Activated T-helper 1 cell treated with anti-CD3 and anti-CD28 coated beads, Interleukin-12 subunit alpha, Interleukin-12 subunit beta, Interleukin-2, Interleukin-4 antibody, amounts not matched to agents 30 ng/mL and 10 ng/mL and 1 ng/mL, durations not matched to agents 14 hours and 24 hours and 36 hours (primary cell): Measurements from ENCODE around the gene SMIM45.
A peak's percentile ranks its signal among the peaks of the same experiment; 100 is the strongest.

Source experiments
- DNase-seq: peaks from one replicate; pipeline ENCODE4 v3.0.0; 2021; ENCODE audit warnings: low spot score
- H3K27ac Mint-ChIP-seq: one replicate; pipeline ENCODE4 v1.8.0; 2021; ENCODE audit warnings: mild to moderate bottlenecking, mixed read lengths
- H3K27me3 Mint-ChIP-seq: one replicate; pipeline ENCODE4 v1.8.0; 2022; ENCODE audit warnings: mild to moderate bottlenecking, moderate library complexity, mixed read lengths; ENCODE audit not compliant: insufficient read depth
- H3K36me3 Mint-ChIP-seq: one replicate; pipeline ENCODE4 v1.8.0; 2021; ENCODE audit warnings: low read depth, mixed read lengths
- H3K4me1 Mint-ChIP-seq: one replicate; pipeline ENCODE4 v1.8.0; 2021; ENCODE audit warnings: low read depth, mixed read lengths
- H3K4me3 Mint-ChIP-seq: one replicate; pipeline ENCODE4 v1.8.0; 2021; ENCODE audit warnings: mild to moderate bottlenecking, moderate library complexity, mixed read lengths
- H3K9me3 Mint-ChIP-seq: one replicate; pipeline ENCODE4 v1.8.0; 2021; ENCODE audit warnings: mixed read lengths
- intact Hi-C: fragments of 100-400 bp; cut with micrococcal nuclease; formaldehyde crosslinking; loops from one replicate; pipeline ENCODE4 v1.15.1; 2024

Gene SMIM45

DNA sequence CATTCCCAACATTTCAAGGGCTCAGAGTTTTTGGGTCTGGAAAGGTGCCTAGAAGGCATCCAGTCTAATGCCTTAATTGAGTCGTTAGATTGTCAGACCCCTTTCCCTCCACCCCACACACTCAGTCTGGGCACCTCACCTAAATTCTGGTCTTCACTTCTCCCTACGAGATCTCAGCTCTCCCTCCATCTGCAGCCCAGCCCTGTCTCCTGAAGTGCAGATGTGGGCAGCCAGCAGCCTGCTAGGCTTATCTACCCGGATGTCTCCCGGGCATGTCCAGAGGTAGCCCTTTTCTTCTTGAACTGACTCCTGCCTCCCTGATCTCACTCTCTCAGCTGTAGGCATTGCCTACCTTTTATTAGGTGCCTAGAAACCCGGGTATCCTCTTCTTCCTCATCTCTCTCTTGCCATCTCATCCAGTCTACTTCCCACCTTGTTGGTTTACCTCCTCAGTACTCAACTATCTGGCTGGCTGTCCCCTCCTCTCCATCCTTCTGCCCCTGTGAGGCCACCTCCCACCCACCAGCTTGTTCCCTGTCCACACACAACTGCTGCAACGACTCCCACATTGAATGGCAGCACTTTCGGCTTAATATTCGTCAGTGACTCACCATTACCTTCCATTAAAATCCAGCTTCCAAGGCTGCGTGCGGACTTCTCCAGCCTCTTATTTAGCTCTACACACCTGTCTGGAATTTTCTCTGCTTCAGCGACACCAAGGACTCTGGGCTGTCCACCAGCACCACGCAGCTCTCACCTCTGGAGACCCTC is 23.5 kb downstream of the SMIM45 start:
- peaks cover 21% of the 10 kb centered on the region for H3K4me1 Mint-ChIP-seq
- intact Hi-C loops: loop anchor here (1.0 to 2.0 kb wide), 3 partner anchors 23 to 103 kb away; partner anchors contain the start of genes NAGA, SMDT1 and WBP2NL
- peaks cover 32% of the 10 kb centered on the region for H3K27me3 Mint-ChIP-seq
- peak overlapping the region; percentile 8 for H3K27ac Mint-ChIP-seq
- H3K4me3 Mint-ChIP-seq: peak overlapping the region; percentile 70
- H3K9me3 Mint-ChIP-seq: no peaks in the 10 kb centered on the region
- H3K36me3 Mint-ChIP-seq: no peaks in the 10 kb centered on the region
- no peak for DNase-seq

- peaks cover 32% of the 10 kb centered on the region for H3K27me3 Mint-ChIP-seq
- intact Hi-C loops: loop anchor here (2.0 kb wide), 2 partner anchors 95 to 103 kb away; partner anchors contain the start of genes NAGA and SMDT1
These were observed 24.3 kb downstream of the SMIM45 start for GRCh38 chr22:41976070-41976901.

DNA sequence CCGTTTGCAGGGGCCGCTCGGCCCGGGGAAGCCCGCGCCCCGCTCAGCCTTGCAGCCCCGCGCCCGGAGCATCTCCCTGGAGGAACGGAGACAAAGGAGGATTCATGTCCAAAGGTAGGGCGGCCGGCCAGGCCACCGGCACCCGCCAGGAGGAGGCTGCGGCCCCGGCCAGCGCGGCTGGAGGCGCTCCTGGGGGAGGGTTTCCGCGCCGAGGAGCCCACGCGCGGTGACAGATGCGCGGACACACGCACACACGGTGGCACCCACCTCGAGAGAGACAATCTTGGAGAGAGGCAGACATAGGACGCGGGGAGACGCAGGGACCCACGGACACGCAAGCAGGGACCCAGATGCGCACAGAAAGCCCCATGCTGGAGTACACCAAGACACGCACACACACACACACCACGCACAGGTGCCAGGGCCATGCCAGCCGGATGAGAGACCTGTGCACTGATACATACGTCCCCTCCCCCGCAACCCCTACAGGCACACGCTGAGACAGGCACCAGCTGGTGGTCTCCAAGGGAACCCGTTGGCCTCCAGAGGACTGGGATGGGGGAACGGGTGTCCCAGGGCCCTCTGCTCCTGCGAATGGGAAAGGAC is 25.1 kb downstream of the SMIM45 start:
- Mint-ChIP-seq H3K27ac (no peak overlapping the region), H3K36me3 (no peaks in the 10 kb centered on the region), H3K9me3 (no peaks in the 10 kb centered on the region), H3K27me3 (peaks cover 32% of the 10 kb centered on the region), H3K4me3 (peak overlapping the region; percentile 54), H3K4me1 (peaks cover 21% of the 10 kb centered on the region)
- intact Hi-C loops: loop anchor here (2.0 kb wide), 2 partner anchors 94 to 102 kb away; partner anchors contain the start of genes NAGA and SMDT1
- DNase-seq: no peak

More at GRCh38 chr22:41976070-41976901, 24.3 kb downstream of the SMIM45 start:
- no peaks in the 10 kb centered on the region for H3K9me3 Mint-ChIP-seq
- peak overlapping the region; percentile 3 for H3K27ac Mint-ChIP-seq
- peak; percentile 62 for DNase-seq
- H3K4me1 Mint-ChIP-seq: peaks cover 21% of the 10 kb centered on the region
- no peaks in the 10 kb centered on the region for H3K36me3 Mint-ChIP-seq
- peak overlapping the region; percentile 70 for H3K4me3 Mint-ChIP-seq

GRCh38 chr22:41978732-41979131 is 26.8 kb downstream of the SMIM45 start:
- Mint-ChIP-seq H3K36me3 (peaks cover 2% of the 10 kb centered on the region), H3K4me1 (peaks cover 21% of the 10 kb centered on the region), H3K9me3 (no peaks in the 10 kb centered on the region), H3K4me3 (no peak overlapping the region), H3K27me3 (peaks cover 27% of the 10 kb centered on the region), H3K27ac (no peak overlapping the region)
- DNase-seq: no peak
- intact Hi-C loops: no loop called here

DNA sequence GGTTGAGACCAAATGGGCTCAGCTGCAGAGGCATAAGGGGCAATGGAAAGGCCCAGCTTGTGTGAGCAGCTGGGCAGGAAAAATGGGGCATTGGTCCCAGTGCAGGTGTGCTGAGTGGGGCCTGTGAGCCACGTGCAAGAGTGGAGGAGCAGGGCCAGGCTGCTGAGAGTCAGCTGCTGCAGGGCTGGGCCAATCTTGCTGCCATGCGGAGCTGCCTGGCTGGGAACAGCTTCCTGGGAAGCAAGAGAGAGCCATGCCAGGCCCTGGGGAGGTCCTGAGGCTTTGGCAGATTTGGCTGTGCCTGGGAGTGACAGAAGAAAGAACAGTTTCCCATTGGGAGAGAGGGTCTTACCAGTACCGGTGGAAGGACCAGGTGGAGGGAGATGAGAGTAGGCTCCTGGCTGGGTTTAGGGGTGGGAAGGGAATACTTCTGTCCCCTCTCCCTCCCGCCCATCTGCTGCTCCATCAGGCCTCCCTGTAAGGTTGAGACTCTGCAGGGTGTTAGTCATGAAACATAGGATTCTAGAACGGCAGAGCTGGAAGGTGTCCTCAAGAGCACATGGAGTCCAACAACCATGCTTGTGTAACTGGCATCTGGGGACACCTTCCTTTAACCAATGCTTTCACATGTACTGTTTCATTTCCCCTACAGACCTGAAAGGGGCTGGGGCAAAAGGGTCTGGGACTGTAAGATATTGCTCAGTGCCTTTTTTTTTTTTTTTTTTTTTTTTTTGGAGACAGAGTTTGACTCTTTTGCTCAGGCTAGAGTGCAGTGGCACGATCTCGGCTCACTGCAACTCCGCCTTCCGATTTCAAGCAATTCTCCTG is 27.7 kb downstream of the SMIM45 start:
- intact Hi-C loops: no loop called here
- H3K9me3 Mint-ChIP-seq: no peaks in the 10 kb centered on the region

DNA sequence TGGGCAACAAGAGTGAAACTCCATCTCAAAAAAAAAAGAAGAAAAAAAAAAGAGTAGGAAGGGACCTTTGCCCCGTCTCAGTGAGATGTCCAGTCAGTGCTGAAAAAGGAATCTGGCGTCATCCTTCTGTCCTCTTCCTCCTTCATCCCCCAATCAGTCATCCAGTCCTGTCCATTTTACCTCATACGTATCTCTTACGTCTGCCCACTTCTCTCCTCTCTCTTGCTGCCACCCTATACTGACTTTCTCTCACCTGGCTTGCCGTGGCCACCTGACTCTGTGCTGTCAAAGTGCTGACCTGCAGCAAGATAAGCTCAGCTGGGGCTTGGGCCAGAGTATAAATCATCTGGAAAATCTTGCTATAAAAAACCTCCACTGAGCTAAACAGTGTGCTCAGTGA is 30.9 kb downstream of the SMIM45 start:
- Mint-ChIP-seq H3K27me3 (peaks cover 4% of the 10 kb centered on the region), H3K27ac (no peak overlapping the region), H3K4me3 (no peak overlapping the region), H3K36me3 (peaks cover 2% of the 10 kb centered on the region), H3K4me1 (peaks cover 5% of the 10 kb centered on the region), H3K9me3 (no peaks in the 10 kb centered on the region)
- intact Hi-C loops: no loop called here
- no peak for DNase-seq

More for the DNA sequence above, 27.7 kb downstream of the SMIM45 start:
- peaks cover 2% of the 10 kb centered on the region for H3K36me3 Mint-ChIP-seq
- H3K27me3 Mint-ChIP-seq: peaks cover 27% of the 10 kb centered on the region
- H3K4me3 Mint-ChIP-seq: no peak overlapping the region
- DNase-seq: no peak
- H3K4me1 Mint-ChIP-seq: peaks cover 21% of the 10 kb centered on the region
- H3K27ac Mint-ChIP-seq: no peak overlapping the region

DNA sequence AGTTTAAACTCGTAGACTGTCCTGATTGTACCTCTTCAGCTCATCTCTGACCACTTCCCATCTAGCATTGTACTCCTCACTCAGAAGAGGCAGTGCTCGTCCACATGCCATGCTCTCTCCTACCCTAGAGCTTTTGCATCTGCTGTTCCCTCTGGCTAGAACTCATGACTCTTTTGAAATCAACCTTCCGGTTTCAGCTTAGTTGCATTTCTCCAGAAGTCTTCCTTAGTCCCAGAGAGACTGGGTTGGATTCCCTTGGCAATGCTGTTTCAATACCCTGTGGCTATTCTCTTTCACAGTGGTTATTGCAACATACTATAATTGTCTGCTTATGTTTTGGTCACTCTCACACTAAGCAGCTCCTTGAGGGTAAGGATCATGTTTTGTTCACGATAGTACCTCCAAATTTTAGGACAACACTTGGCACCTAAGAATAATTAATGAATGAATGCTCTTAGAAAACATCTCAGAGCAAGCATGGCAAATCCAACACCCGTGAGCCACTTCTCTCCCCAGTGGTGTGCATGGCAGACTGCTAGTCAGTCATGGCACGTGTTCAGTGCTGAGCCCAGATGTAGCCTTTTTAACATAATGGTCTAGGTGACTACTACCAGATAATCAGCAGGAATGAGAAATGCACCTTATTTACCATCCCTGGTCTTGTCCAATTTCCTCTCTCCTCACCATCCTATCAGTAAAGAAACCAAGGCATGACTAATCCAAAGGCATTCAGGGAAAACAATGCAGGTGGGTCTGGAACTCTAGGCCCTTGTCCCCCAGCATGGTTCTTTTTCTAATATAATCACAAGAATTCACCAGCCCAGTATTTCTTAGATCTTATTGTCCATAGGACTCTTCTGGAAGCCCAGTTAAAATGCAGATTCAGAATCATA is 31.8 kb downstream of the SMIM45 start:
- Mint-ChIP-seq H3K9me3 (no peaks in the 10 kb centered on the region), H3K4me3 (no peak overlapping the region), H3K27ac (no peak overlapping the region), H3K4me1 (no peaks in the 10 kb centered on the region), H3K27me3 (peaks cover 4% of the 10 kb centered on the region), H3K36me3 (peaks cover 2% of the 10 kb centered on the region)
- DNase-seq: no peak
- intact Hi-C loops: no loop called here

GRCh38 chr22:41987276-41987675 is 35.3 kb downstream of the SMIM45 start:
- no peaks in the 10 kb centered on the region for H3K4me1 Mint-ChIP-seq
- no peak for DNase-seq
- no peaks in the 10 kb centered on the region for H3K27me3 Mint-ChIP-seq
- H3K36me3 Mint-ChIP-seq: peaks cover 2% of the 10 kb centered on the region
- H3K4me3 Mint-ChIP-seq: no peak overlapping the region
- no peaks in the 10 kb centered on the region for H3K9me3 Mint-ChIP-seq
- H3K27ac Mint-ChIP-seq: no peak overlapping the region
- intact Hi-C loops: no loop called here

DNA sequence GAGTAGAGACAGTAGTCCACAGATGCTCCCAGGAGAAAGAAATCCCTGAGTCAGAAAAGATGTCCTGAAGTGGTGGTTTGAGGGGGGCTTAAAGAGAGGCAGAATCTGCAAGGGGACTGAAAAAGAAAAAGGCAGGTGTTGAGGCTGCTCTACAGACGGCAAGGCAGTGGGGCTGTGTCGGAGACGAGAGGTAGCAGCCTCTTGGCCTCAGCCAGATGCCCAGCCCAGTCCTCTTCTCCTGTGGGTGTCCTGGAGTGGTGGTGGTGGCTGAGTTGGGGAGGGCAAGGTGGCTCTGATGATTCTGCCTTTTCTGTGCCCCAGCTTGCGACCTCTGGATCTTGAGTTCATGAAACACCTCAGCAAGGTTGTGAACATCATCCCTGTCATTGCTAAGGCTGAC is 37.3 kb downstream of the SMIM45 start:
- Mint-ChIP-seq H3K27ac (no peak overlapping the region), H3K4me3 (no peak overlapping the region), H3K4me1 (no peaks in the 10 kb centered on the region), H3K36me3 (no peaks in the 10 kb centered on the region), H3K9me3 (no peaks in the 10 kb centered on the region), H3K27me3 (no peaks in the 10 kb centered on the region)
- intact Hi-C loops: no loop called here
- no peak for DNase-seq

DNA sequence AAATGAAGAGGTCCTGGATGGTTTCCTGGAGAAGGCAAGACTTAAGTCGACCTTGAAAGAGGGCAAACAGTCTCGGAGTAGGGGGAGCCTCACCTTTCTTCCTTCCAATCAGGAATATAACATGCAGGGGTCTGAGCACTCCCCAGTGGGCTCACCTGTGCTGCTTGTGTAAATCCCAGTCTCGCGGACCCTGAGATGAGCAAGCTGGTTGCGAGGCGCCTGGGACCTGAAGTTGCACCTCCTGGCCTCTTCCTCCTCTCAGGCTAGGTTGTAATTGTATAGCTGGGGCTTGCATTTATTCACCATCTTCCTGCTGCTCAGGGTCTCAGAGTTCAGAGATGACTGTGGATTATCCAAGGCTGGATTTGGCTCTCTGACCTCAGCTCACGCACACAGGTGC is 39.2 kb downstream of the SMIM45 start:
- no peaks in the 10 kb centered on the region for H3K27me3 Mint-ChIP-seq

GRCh38 chr22:41992496-41992895 is 40.5 kb downstream of the SMIM45 start:
- H3K27ac Mint-ChIP-seq: no peak overlapping the region
- no peak overlapping the region for H3K4me3 Mint-ChIP-seq
- no peaks in the 10 kb centered on the region for H3K9me3 Mint-ChIP-seq
- DNase-seq: no peak
- intact Hi-C loops: no loop called here
- no peaks in the 10 kb centered on the region for H3K27me3 Mint-ChIP-seq
- peaks cover under 1% of the 10 kb centered on the region for H3K4me1 Mint-ChIP-seq
- H3K36me3 Mint-ChIP-seq: peaks cover 2% of the 10 kb centered on the region

More for the DNA sequence above, 39.2 kb downstream of the SMIM45 start:
- no peak overlapping the region for H3K27ac Mint-ChIP-seq
- intact Hi-C loops: no loop called here
- no peaks in the 10 kb centered on the region for H3K4me1 Mint-ChIP-seq
- H3K36me3 Mint-ChIP-seq: peaks cover 2% of the 10 kb centered on the region
- H3K9me3 Mint-ChIP-seq: no peaks in the 10 kb centered on the region
- H3K4me3 Mint-ChIP-seq: no peak overlapping the region
- no peak for DNase-seq
